AG04450 (cell line): ENCODE data around the gene CDC42BPA. TPM values are rescaled to one million over a fixed set of nuclear protein-coding genes. Genes with fewer than 3 reads are reported as not detected.
"Not testable (repeated sequence)": the region's sequence is repeated elsewhere in the genome, so short reads cannot be mapped to it uniquely, and the experiment has no call there.

Experiments
- CTCF ChIA-PET: fragments of 300-600, 350-600 bp; formaldehyde crosslinking; extraction: SDS; loops from one replicate; lab custom pipeline; 2022; ENCODE audit warnings: antibody characterized with exemption, inconsistent platforms; lab: Charles Lee
- POLR2A ChIA-PET: fragments of 350-600 bp; formaldehyde crosslinking; extraction: SDS; loops from one replicate; lab custom pipeline; 2021; ENCODE audit warnings: antibody characterized with exemption, inconsistent platforms; lab: Yijun Ruan, JAX
- DNase-seq: peaks from one replicate; pipeline ENCODE4 v3.0.0-alpha.2; 2011; ENCODE audit warnings: low read depth, low spot score
- H3K27ac ChIP-seq: one replicate; pipeline ENCODE4 v1.5.1; 2012; ENCODE audit warnings: low read depth, low read length, control low read depth
- H3K27me3 ChIP-seq: one replicate; pipeline ENCODE4 v1.6.0; 2012; ENCODE audit warnings: low read length; ENCODE audit not compliant: control insufficient read depth, insufficient read depth
- H3K4me3 ChIP-seq: 2 replicates; pipeline ENCODE4 v1.5.1; 2011; ENCODE audit warnings: mild to moderate bottlenecking, low read depth, low read length, control low read depth
- H3K9me3 ChIP-seq: 2 replicates; pipeline ENCODE4 v1.5.1; 2012; ENCODE audit warnings: low read length; ENCODE audit not compliant: control insufficient read depth, insufficient read depth
- polyA plus RNA-seq: library from polyadenylated mRNA; depleted of rRNA; stranded (reverse); fragments of >200 nt; gene quantifications from 2 replicates; pipeline ENCODE4 v1.2.3, GENCODE V29; 2011
- TF ChIP-seq, protein P1 (sequence below): IDR thresholded peaks from 2 replicates; pipeline ENCODE4 v1.5.1; 2011; ENCODE audit warnings: low read depth, low read length, control low read depth, inconsistent platforms

Gene CDC42BPA
- polyA plus RNA-seq, 1 experiment = 30.7 TPM

GRCh38 chr1:227297073-227297793, 21.1 kb downstream of the CDC42BPA start:
- TF ChIP-seq, protein P1, sequence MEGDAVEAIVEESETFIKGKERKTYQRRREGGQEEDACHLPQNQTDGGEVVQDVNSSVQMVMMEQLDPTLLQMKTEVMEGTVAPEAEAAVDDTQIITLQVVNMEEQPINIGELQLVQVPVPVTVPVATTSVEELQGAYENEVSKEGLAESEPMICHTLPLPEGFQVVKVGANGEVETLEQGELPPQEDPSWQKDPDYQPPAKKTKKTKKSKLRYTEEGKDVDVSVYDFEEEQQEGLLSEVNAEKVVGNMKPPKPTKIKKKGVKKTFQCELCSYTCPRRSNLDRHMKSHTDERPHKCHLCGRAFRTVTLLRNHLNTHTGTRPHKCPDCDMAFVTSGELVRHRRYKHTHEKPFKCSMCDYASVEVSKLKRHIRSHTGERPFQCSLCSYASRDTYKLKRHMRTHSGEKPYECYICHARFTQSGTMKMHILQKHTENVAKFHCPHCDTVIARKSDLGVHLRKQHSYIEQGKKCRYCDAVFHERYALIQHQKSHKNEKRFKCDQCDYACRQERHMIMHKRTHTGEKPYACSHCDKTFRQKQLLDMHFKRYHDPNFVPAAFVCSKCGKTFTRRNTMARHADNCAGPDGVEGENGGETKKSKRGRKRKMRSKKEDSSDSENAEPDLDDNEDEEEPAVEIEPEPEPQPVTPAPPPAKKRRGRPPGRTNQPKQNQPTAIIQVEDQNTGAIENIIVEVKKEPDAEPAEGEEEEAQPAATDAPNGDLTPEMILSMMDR = no peak
- Histone ChIP-seq H3K27ac (no peak overlapping the region), H3K27me3 (no peaks in the 10 kb centered on the region), H3K9me3 (no peaks in the 10 kb centered on the region; the same call in 1 of the 2 replicates), H3K4me3 (no peak overlapping the region)
- ChIA-PET POLR2A (no interaction called here), CTCF (no interaction called here)
- no peak for DNase-seq

GRCh38 chr1:227295609-227296008, 22.7 kb downstream of the CDC42BPA start:
- TF ChIP-seq, protein P1 = no peak
- CTCF ChIA-PET = no interaction called here
- H3K27ac ChIP-seq = no peak overlapping the region
- H3K27me3 ChIP-seq = no peaks in the 10 kb centered on the region
- POLR2A ChIA-PET = no interaction called here
- DNase-seq = no peak
- no peaks in the 10 kb centered on the region; the same call in 1 of the 2 replicates for H3K9me3 ChIP-seq
- H3K4me3 ChIP-seq = no peak overlapping the region

- no peak overlapping the region for H3K27ac ChIP-seq
- no peaks in the 10 kb centered on the region for H3K27me3 ChIP-seq
- CTCF ChIA-PET = no interaction called here
- no peak overlapping the region for H3K4me3 ChIP-seq
- peaks cover 7% of the 10 kb centered on the region; the same call in 1 of the 2 replicates for H3K9me3 ChIP-seq
- POLR2A ChIA-PET = no interaction called here
- TF ChIP-seq, protein P1 = no peak
- no peak for DNase-seq
Measured at GRCh38 chr1:227285745-227286144, 32.5 kb downstream of the CDC42BPA start.

DNA sequence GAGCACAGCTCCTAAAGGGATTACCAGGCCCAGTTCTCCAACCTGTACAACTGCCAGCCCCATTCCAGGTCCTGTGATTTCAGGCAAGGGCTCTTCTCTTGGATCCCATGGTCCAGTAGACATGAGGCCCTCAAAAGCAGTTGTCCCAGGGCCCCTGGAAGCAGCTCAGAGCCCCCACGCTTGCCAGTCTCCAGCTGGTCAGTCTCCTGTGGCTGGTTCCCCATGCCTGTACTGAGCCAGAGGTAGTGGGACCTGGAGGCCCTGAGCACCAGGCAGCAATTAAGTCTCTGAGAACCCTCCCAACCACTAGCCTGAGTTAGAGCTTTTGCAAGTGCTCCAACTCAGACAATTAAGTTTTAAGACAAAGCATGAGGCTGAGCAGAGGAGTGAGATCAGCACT, 36.9 kb downstream of the CDC42BPA start:
- ChIA-PET POLR2A (no interaction called here), CTCF (interaction anchor here (0.6 kb wide), 2 partner anchors 25 to 71 kb away, joined by 3 to 7 read pairs; no protein-coding TSS in a partner anchor)
- Histone ChIP-seq H3K27ac (no peak overlapping the region), H3K9me3 (peaks cover 8% of the 10 kb centered on the region), H3K4me3 (no peak overlapping the region), H3K27me3 (no peaks in the 10 kb centered on the region)
- DNase-seq = no peak
- TF ChIP-seq, protein P1 = no peak

GRCh38 chr1:227280836-227281235, 37.5 kb downstream of the CDC42BPA start:
- POLR2A ChIA-PET = no interaction called here

DNA sequence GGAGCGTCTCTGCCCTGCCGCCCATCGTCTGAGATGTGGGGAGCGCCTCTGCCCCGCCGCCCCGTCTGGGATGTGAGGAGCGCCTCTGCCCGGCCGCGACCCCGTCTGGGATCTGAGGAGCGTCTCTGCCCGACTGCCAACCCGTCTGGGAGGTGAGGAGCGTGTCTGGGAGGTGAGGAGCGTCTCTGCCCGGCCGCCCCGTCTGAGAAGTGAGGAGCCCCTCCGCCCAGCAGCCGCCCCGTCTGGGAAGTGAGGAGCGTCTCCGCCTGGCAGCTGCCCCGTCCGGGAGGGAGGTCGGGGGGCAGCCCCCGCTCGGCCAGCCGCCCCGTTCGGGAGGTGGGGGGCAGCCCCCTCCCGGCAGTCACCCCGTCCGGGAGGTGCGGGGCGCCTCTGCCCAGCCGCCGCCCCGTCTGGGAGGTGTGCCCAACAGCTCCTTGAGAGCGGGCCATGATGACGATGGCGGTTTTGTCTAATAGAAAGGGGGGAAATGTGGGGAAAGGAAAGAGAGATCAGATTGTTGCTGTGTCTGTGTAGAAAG, 42.1 kb downstream of the CDC42BPA start:
- H3K27ac ChIP-seq, DNase-seq, H3K4me3 ChIP-seq, H3K27me3 ChIP-seq, POLR2A ChIA-PET, CTCF ChIA-PET: not testable (repeated sequence)
- H3K9me3 ChIP-seq = peaks cover 11% of the 10 kb centered on the region

More at GRCh38 chr1:227280836-227281235, 37.5 kb downstream of the CDC42BPA start:
- Histone ChIP-seq H3K27ac (no peak overlapping the region), H3K27me3 (no peaks in the 10 kb centered on the region), H3K4me3 (no peak overlapping the region), H3K9me3 (peaks cover 11% of the 10 kb centered on the region)
- TF ChIP-seq, protein P1 = no peak
- CTCF ChIA-PET = interaction anchor here (0.6 kb wide), 1 partner anchor 71 kb away, joined by 7 read pairs; no protein-coding TSS in a partner anchor
- DNase-seq = no peak
